GM19240 (cell line): ENCODE data around the gene ABHD16A.

ENCODE experiments used
- DNase-seq: peaks from one replicate; pipeline ENCODE4 v3.0.0; 2011; ENCODE audit warnings: low spot score; ENCODE audit not compliant: insufficient read length

The ABHD16A gene

GRCh38 chr6:31663126-31663960 is 39.8 kb downstream of the ABHD16A start:
- DNase-seq: no peak

- no peak for DNase-seq
Observed at GRCh38 chr6:31662124-31662723, 40.9 kb downstream of the ABHD16A start.

GRCh38 chr6:31661262-31662123 is 41.6 kb downstream of the ABHD16A start:
- no peak for DNase-seq

GRCh38 chr6:31660381-31661261 is 42.5 kb downstream of the ABHD16A start, which contains the start of gene C6orf47:
Gene C6orf47 (minus strand): TSS chr6:31660778. CDS start chr6:31659947, 831 bp downstream.
- no peak for DNase-seq

- DNase-seq: no peak
Observed at GRCh38 chr6:31659649-31660380, 43.3 kb downstream of the ABHD16A start.

- DNase-seq: no peak
Observed at GRCh38 chr6:31658983-31659648, 44.0 kb downstream of the ABHD16A start.

GRCh38 chr6:31658158-31658688 is 44.9 kb downstream of the ABHD16A start:
- no peak for DNase-seq

- DNase-seq: no peak
Observed at GRCh38 chr6:31657406-31658157, 45.5 kb downstream of the ABHD16A start.

GRCh38 chr6:31655349-31656237 is 47.5 kb downstream of the ABHD16A start, which contains the start of gene APOM:
Gene APOM (plus strand): TSS chr6:31655894. CDS start chr6:31655967, 73 bp downstream.
- DNase-seq: no peak

- no peak for DNase-seq
Observed at GRCh38 chr6:31654574-31655348, 48.4 kb downstream of the ABHD16A start.

GRCh38 chr6:31652925-31653724 is 50.0 kb downstream of the ABHD16A start:
- DNase-seq: peak; percentile 94

- DNase-seq: peak; percentile 65
Observed at GRCh38 chr6:31651602-31652191, 51.4 kb downstream of the ABHD16A start.

GRCh38 chr6:31645325-31645724 is 57.8 kb downstream of the ABHD16A start:
- DNase-seq: no peak

GRCh38 chr6:31643818-31644454 is 59.2 kb downstream of the ABHD16A start:
- no peak for DNase-seq
